Hematopoietic multipotent progenitor cell treated with erythropoietin and hydrocortisone succinate and interleukin-3 and kit ligand, for 6 days (in vitro differentiated cells): ENCODE measurements around the gene PRKCQ.

Source experiments
- DNase-seq: peaks from one replicate; pipeline ENCODE4 v3.0.0-alpha.2; 2015

The PRKCQ gene

DNA sequence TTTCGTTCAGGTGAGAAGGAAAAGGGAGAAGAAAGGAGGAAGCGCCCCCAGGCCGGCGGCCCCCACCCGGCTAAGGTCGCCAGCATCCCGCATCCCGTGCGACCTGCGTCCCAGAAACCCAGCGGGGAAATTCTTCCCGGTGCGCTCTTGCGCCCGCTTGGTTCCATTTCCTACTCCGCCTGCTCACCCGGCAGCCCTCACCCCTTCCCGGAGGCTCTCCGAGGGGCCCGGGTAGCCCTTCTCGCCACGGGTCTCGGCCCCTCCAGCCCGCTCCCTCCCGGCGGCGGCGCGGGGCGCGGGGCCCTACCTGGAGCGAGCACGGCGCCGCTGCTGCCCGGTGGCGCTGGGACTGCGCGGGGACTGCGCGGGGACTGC lies at the start of gene PRKCQ:
Gene PRKCQ (minus strand): TSS at position 373 of the 375 bp plus-strand sequence. CDS start 65,141 bp downstream, outside the sequence.
- DNase-seq = peak; percentile 42

DNA sequence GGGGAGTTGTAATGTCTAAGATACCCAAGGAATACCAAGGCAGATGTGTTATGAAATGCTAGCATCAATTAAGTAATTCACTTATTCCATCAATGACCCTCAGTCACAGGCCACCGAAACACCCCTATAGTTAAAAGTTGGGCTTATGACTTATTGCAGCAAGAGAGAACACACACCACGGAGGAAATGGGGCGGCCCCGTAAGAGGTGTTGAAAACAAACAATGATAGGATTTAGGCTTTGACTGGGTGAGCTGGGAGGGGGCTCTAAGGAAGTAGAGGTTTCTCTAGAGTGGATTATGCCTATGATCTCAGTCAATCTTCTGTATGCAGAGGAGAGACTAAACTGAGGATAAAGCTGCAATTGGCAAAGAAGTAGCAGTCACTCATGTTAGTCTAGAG lies 45.4 kb upstream of the PRKCQ start:
- DNase-seq = no peak

GRCh38 chr10:6624392-6624791 lies 44.3 kb upstream of the PRKCQ start:
- DNase-seq = no peak

- no peak for DNase-seq
These were observed 42.8 kb upstream of the PRKCQ start for GRCh38 chr10:6622921-6623320.

GRCh38 chr10:6621536-6621935 lies 41.5 kb upstream of the PRKCQ start:
- DNase-seq = no peak

GRCh38 chr10:6619660-6620059 lies 39.6 kb upstream of the PRKCQ start:
- no peak for DNase-seq

GRCh38 chr10:6618340-6618739 lies 38.3 kb upstream of the PRKCQ start:
- DNase-seq = no peak

- no peak for DNase-seq
These were observed 37.4 kb upstream of the PRKCQ start for GRCh38 chr10:6617309-6618076.

GRCh38 chr10:6615971-6616370 lies 35.9 kb upstream of the PRKCQ start:
- DNase-seq = no peak

DNA sequence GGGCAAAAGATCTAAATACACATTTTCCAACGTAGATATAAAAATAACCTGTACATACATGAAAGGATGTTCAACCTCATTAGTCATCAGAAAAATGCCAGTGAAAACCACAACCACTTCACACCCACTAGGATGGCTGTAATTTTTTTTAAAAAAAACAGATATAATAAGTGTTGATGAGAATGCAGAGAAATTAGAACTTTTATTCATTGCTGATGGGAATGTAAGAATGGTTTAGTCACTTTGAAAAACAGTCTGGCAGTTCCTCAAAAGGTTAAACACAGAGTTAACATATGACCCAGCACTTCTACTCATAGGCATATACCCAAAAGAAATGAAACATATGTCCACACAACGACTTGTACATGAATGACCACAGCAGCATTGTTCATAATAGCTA lies 32.3 kb upstream of the PRKCQ start:
- peak; percentile 17 for DNase-seq

DNA sequence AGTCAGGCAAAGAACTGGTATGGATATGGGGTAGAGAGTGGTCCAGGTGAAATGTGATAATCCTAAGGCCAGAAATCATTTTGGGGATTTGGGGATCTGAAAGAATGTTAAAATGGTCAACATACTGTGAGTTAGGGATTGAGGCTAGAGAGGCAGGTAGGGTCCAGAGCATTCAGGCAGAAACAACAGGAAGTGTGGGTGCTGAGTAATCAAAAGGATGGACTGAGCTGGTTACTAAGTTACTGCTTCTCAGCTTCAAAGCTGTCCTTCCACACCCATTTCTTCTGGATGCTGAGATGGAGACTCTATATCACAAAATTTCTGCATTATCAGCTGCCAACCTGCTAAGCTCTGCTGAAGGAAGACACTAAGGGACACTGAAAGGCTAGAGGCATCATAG lies 30.6 kb upstream of the PRKCQ start:
- no peak for DNase-seq

- DNase-seq = no peak
These were observed 29.5 kb upstream of the PRKCQ start for GRCh38 chr10:6609625-6610024.

- DNase-seq = no peak
These were observed 27.7 kb upstream of the PRKCQ start for GRCh38 chr10:6607778-6608177.

- DNase-seq = no peak
These were observed 27.1 kb upstream of the PRKCQ start for GRCh38 chr10:6607182-6607581.

GRCh38 chr10:6603142-6604125 lies 23.4 kb upstream of the PRKCQ start:
- no peak for DNase-seq

GRCh38 chr10:6602700-6603084 lies 22.6 kb upstream of the PRKCQ start:
- DNase-seq = no peak

DNA sequence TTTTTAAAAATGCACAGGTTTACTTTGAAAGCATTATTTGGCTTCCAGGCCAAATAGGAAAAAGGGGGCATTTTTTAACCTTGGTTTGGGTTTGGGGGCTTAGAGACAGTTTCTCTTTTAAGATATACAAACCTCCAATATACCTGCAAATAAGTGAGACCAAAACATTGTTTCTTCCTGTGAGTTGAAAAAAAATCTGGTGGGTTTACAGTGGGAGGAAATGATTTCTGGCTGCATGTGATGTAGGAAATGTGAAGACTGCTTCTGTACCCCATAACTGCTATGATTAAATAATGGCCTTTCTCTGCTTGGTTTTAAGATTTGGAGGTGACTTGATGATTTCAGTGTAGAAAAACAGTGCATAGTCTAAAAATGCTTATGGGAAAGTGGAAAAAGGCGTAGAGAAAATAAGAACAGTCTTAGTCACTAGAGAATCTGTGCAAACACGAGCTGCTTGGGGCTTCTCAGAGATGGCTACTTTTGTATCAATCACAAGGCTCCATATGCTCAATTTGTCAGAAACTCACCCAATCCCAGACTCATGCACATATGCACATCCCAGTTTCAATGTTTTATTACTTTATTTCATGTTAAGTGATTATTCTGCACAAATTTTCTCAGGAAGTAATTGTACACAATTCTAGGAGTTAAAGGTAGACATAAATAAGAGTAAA lies 22.1 kb upstream of the PRKCQ start:
- DNase-seq = no peak

GRCh38 chr10:6601246-6601805 lies 21.2 kb upstream of the PRKCQ start:
- DNase-seq = no peak

GRCh38 chr10:6600224-6600987 lies 20.3 kb upstream of the PRKCQ start:
- no peak for DNase-seq

DNA sequence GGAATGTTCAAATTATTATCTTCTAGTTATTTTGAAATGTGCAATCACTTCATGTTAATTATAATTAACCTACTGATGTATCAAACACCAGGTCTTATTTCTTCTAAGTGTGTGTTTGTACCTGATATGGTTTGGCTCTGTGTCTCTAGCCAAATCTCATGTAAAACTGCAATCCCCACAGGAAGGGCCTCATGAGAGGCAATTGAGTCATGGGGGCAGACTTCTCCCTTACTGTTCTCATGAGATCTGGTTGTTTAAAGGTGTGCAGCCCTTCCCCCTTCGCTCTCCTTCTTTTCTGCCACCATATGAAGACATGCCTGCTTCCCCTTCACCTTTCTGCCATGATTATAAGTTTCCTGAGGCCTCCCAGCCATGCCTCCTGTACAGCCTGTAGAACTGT lies 18.6 kb upstream of the PRKCQ start:
- no peak for DNase-seq

DNA sequence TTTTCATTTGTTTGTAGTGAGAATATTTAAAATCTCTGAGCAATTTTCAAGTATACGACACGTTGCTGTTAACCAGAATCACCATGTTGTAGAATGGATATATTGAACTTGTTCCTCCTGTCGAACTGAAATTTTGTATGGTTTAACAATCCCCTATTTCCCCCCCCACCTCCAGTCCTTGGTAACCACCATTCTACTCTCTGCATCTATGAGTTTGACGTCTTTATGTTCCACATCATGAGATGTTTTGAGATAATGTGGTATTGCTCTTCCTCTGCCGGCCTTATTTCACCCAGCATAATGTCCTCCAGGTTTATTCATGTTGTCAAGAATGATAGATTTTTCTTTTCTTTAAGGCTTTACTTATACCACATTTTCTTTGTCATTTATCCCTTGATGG lies 17.4 kb upstream of the PRKCQ start:
- no peak for DNase-seq

DNA sequence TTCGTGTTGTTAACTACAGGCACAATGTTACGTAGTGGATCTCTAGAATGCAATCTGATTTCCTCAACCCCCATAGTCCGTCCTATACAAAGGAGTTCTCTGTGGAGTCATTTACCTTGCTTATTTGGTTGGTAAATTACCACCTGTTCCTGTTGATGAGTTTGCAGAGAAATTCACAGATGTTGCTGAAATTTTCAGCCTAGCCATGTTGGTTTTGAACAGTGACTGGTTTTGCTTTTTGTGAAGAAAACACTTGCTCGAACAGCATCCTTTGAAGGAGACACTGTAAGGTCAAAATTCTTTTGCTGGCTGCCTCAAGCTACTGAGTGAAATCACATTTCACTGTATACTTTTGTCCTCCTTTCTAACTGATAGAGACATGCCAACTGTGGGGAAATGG lies 15.4 kb upstream of the PRKCQ start:
- no peak for DNase-seq
